B cell (primary cell): ENCODE results near the gene ELMO1. TPM values are rescaled to one million over a fixed set of nuclear protein-coding genes. Genes with fewer than 3 reads are reported as not detected.

ENCODE experiments used
- ATAC-seq: fragments of 200-7000 bp; cut with Tn5 transposase; one replicate; pipeline ENCODE4 v1.10.0; 2021; ENCODE audit warnings: low read depth, mild to moderate bottlenecking, moderate number of reproducible peaks, moderate library complexity
- CTCF ChIA-PET: fragments of 350-600 bp; sonication (Branson Sonifier 250); formaldehyde crosslinking; loops from one replicate; lab custom pipeline; 2021; ENCODE audit warnings: antibody characterized with exemption, inconsistent platforms; lab: Charles Lee
- POLR2A ChIA-PET: fragments of 350-600 bp; sonication (Branson Sonifier 250); formaldehyde crosslinking; loops from one replicate; lab custom pipeline; 2021; ENCODE audit warnings: antibody characterized with exemption; lab: Charles Lee
- DNase-seq: peaks from one replicate; pipeline ENCODE4 v3.0.0; 2013
- H2AFZ ChIP-seq: 2 replicates; pipeline ENCODE4 v1.6.1; 2012; ENCODE audit warnings: mild to moderate bottlenecking, low read depth, low read length; ENCODE audit not compliant: insufficient read depth, poor library complexity, severe bottlenecking
- H3K27ac ChIP-seq, 2 donors: 1 replicate in 1 of 2; 2 replicates in 1 of 2; pipeline ENCODE4 v1.5.1; 2012 to 2013; ENCODE audit warnings: low read length in 2 of 2, mild to moderate bottlenecking in 2 of 2, moderate library complexity in 1 of 2
- H3K27me3 ChIP-seq, 4 experiments: fragments of 200-600 bp in 1 of 4; sonication (generic) in 1 of 4; replicated peaks in 1 of 4; 1 replicate in 2 of 4; 2 replicates in 2 of 4; pipeline versions ENCODE4 v1.6.1 to v1.7.0; 2013 to 2016; ENCODE audit warnings: low read length in 3 of 4, mild to moderate bottlenecking in 2 of 4, mixed read lengths in 1 of 4, moderate library complexity in 1 of 4; ENCODE audit not compliant: insufficient read depth in 4 of 4, control insufficient read depth in 3 of 4; ENCODE audit errors: control extremely low read depth in 1 of 4
- H3K36me3 ChIP-seq, 2 experiments: replicated peaks in 1 of 2; 1 replicate in 1 of 2; 2 replicates in 1 of 2; pipeline versions ENCODE4 v1.6.1 to v1.7.1; 2013; ENCODE audit warnings: low read length in 1 of 2; ENCODE audit not compliant: insufficient read depth in 2 of 2, control insufficient read depth in 1 of 2; ENCODE audit errors: control extremely low read depth in 1 of 2, extremely low read depth in 1 of 2
- H3K4me1 ChIP-seq, 2 donors: fragments of 200-600 bp in 1 of 2; sonication (generic) in 1 of 2; 1 replicate in 1 of 2; 2 replicates in 1 of 2; pipeline versions ENCODE4 v1.5.1 to v1.6.1; 2013 to 2017; ENCODE audit warnings: low read length in 2 of 2; ENCODE audit not compliant: control insufficient read depth in 2 of 2, insufficient read depth in 2 of 2
- H3K4me2 ChIP-seq: replicated peaks from 2 replicates; pipeline ENCODE3; 2012; ENCODE audit warnings: mild to moderate bottlenecking, low read depth, low read length; ENCODE audit not compliant: poor library complexity, severe bottlenecking
- H3K4me3 ChIP-seq, 5 experiments: fragments of 200-600 bp in 1 of 5; sonication (generic) in 1 of 5; 1 replicate in 3 of 5; 2 replicates in 2 of 5; pipeline versions ENCODE4 v1.5.1 to v1.7.0; 2011 to 2016; ENCODE audit warnings: low read length in 4 of 5, mild to moderate bottlenecking in 4 of 5, low read depth in 2 of 5, control low read depth in 1 of 5, moderate library complexity in 1 of 5; ENCODE audit not compliant: insufficient read depth in 1 of 5; ENCODE audit errors: control extremely low read depth in 1 of 5, extremely low read depth in 1 of 5
- H3K79me2 ChIP-seq: fragments of 200-600 bp; sonication (generic); one replicate; pipeline ENCODE4 v1.6.0; 2016; ENCODE audit warnings: low read length; ENCODE audit not compliant: control insufficient read depth, insufficient read depth
- H3K9ac ChIP-seq: fragments of 200-600 bp; sonication (generic); 2 replicates; pipeline ENCODE4 v1.6.1; 2017; ENCODE audit warnings: mild to moderate bottlenecking, low read length, moderate library complexity
- H3K9me3 ChIP-seq, 3 donors: one replicate each; pipeline versions ENCODE4 v1.6.1 to v1.7.1; 2013; ENCODE audit warnings: low read length in 2 of 3; ENCODE audit not compliant: control insufficient read depth in 2 of 3, insufficient read depth in 1 of 3; ENCODE audit errors: control extremely low read depth in 1 of 3
- H4K20me1 ChIP-seq: 2 replicates; pipeline ENCODE4 v1.6.0; 2012; ENCODE audit warnings: mild to moderate bottlenecking, low read length; ENCODE audit not compliant: insufficient read depth, control insufficient read depth, poor library complexity, severe bottlenecking
- H3K27ac Mint-ChIP-seq: one replicate; pipeline ENCODE4 v1.8.0; 2021; ENCODE audit warnings: mixed read lengths
- H3K27me3 Mint-ChIP-seq: one replicate; pipeline ENCODE4 v1.8.0; 2021; ENCODE audit warnings: mixed read lengths
- H3K4me1 Mint-ChIP-seq: one replicate; pipeline ENCODE4 v1.8.0; 2021; ENCODE audit warnings: mixed read lengths
- H3K4me3 Mint-ChIP-seq: one replicate; pipeline ENCODE4 v1.8.0; 2021; ENCODE audit warnings: mixed read lengths
- H3K9me3 Mint-ChIP-seq: one replicate; pipeline ENCODE4 v1.8.0; 2022; ENCODE audit warnings: mixed read lengths; ENCODE audit not compliant: insufficient read depth
- CTCF ChIP-seq: fragments of 200-600 bp; IDR thresholded peaks from one replicate; pipeline ENCODE4 v1.8.0; 2022; ENCODE audit warnings: antibody characterized with exemption, mild to moderate bottlenecking
- EZH2 ChIP-seq: IDR thresholded peaks from 2 replicates; pipeline ENCODE4 v1.6.1; 2012; ENCODE audit warnings: borderline replicate concordance, low read depth, mild to moderate bottlenecking, moderate library complexity, low read length; ENCODE audit not compliant: insufficient read depth, poor library complexity, severe bottlenecking
- WGBS: methylation state at CpG from one replicate; pipeline ENCODE4 v1.1.5; 2013; ENCODE audit warnings: missing lambda C conversion rate; ENCODE audit not compliant: insufficient coverage; 5-methylcytosine and 5-hydroxymethylcytosine counted together
- intact Hi-C: fragments of 100-400 bp; cut with micrococcal nuclease; formaldehyde crosslinking; loops from one replicate; pipeline ENCODE4 v1.10.0; 2022
- polyA plus RNA-seq: library from polyadenylated mRNA; depleted of rRNA; stranded (reverse); fragments of >200 nt; gene quantifications from 2 replicates; pipeline ENCODE4 v1.2.3, GENCODE V29; 2012
- total RNA-seq, 2 donors: library from RNA; stranded (reverse); fragments of 120-200 nt in 1 of 2; gene quantifications; 1 replicate in 1 of 2; 2 replicates in 1 of 2; pipeline versions ENCODE4 v1.2.3 to v1.2.4, GENCODE V29; 2013 to 2022

The ELMO1 gene
- total and polyA plus RNA-seq, 2 donors (not counting 1 experiment from before 2014, with no cell fraction given) = 44.7 to 177 TPM

GRCh38 chr7:36823353-36823752, 625.3 kb downstream of the ELMO1 start:
- WGBS = 98% methylated on average over 9 of the region's 9 CpGs
- intact Hi-C loops = no loop called here
- no peak for TF ChIP-seq EZH2
- no peak for TF ChIP-seq CTCF
- Histone ChIP-seq H3K36me3 (no peaks in the 10 kb centered on the region), H2AFZ (no peak overlapping the region), H3K27me3 (no peaks in the 10 kb centered on the region), H3K4me2 (no peak overlapping the region), H3K9ac (no peak overlapping the region), H3K79me2 (no peaks in the 10 kb centered on the region), H3K4me3 (no peak overlapping the region), H4K20me1 (no peaks in the 10 kb centered on the region), H3K27ac (no peak overlapping the region), H3K9me3 (no peaks in the 10 kb centered on the region), H3K4me1 (no peaks in the 10 kb centered on the region)
- Mint-ChIP-seq H3K4me3 (no peak overlapping the region), H3K27ac (no peak overlapping the region), H3K4me1 (no peaks in the 10 kb centered on the region), H3K27me3 (no peaks in the 10 kb centered on the region), H3K9me3 (no peaks in the 10 kb centered on the region)
- ChIA-PET POLR2A (no interaction called here), CTCF (no interaction called here)
- ATAC-seq (no peak), DNase-seq (no peak)

GRCh38 chr7:36821617-36822016, 627.0 kb downstream of the ELMO1 start:
- H3K9me3 Mint-ChIP-seq = no peaks in the 10 kb centered on the region
- no peak overlapping the region for H3K4me3 Mint-ChIP-seq
- DNase-seq (no peak), ATAC-seq (no peak)
- POLR2A ChIA-PET = no interaction called here
- no peaks in the 10 kb centered on the region for H3K27me3 Mint-ChIP-seq
- no peaks in the 10 kb centered on the region for H3K27me3 ChIP-seq
- intact Hi-C loops = no loop called here
- H2AFZ ChIP-seq = no peak overlapping the region
- H3K9ac ChIP-seq = no peak overlapping the region
- no peaks in the 10 kb centered on the region for H3K79me2 ChIP-seq
- H3K9me3 ChIP-seq = no peaks in the 10 kb centered on the region
- H3K4me3 ChIP-seq = no peak overlapping the region
- H3K27ac Mint-ChIP-seq = no peak overlapping the region
- no peaks in the 10 kb centered on the region for H3K4me1 Mint-ChIP-seq
- H4K20me1 ChIP-seq = no peaks in the 10 kb centered on the region
- H3K27ac ChIP-seq = no peak overlapping the region
- no peak overlapping the region for H3K4me2 ChIP-seq
- TF ChIP-seq EZH2 (no peak), CTCF (no peak)
- no peaks in the 10 kb centered on the region for H3K4me1 ChIP-seq
- CTCF ChIA-PET = no interaction called here
- H3K36me3 ChIP-seq = no peaks in the 10 kb centered on the region
